Epithelial cell of proximal tubule (primary cell): Measurements from ENCODE around the gene UNC45A. TPM values are rescaled to one million over a fixed set of nuclear protein-coding genes. Genes with fewer than 3 reads are reported as not detected.

Source experiments
- DNase-seq: peaks from one replicate; pipeline ENCODE4 v3.0.0-alpha.2; 2011; ENCODE audit warnings: low read depth
- H3K4me3 ChIP-seq: 2 replicates; pipeline ENCODE4 v1.5.1; 2011; ENCODE audit warnings: low read depth, mild to moderate bottlenecking, low read length
- total RNA-seq: library from RNA; depleted of rRNA; stranded (reverse); fragments of >200 nt; gene quantifications from 2 replicates; pipeline ENCODE4 v1.2.3, GENCODE V29; 2015
- TF ChIP-seq, protein P1 (sequence below): conservative IDR thresholded peaks from 2 replicates; pipeline ENCODE4 v1.5.1; 2012; ENCODE audit warnings: low read depth, mild to moderate bottlenecking, low read length

UNC45A gene
- total RNA-seq, 1 donor from 2014 or later, result 30.8 TPM

DNA sequence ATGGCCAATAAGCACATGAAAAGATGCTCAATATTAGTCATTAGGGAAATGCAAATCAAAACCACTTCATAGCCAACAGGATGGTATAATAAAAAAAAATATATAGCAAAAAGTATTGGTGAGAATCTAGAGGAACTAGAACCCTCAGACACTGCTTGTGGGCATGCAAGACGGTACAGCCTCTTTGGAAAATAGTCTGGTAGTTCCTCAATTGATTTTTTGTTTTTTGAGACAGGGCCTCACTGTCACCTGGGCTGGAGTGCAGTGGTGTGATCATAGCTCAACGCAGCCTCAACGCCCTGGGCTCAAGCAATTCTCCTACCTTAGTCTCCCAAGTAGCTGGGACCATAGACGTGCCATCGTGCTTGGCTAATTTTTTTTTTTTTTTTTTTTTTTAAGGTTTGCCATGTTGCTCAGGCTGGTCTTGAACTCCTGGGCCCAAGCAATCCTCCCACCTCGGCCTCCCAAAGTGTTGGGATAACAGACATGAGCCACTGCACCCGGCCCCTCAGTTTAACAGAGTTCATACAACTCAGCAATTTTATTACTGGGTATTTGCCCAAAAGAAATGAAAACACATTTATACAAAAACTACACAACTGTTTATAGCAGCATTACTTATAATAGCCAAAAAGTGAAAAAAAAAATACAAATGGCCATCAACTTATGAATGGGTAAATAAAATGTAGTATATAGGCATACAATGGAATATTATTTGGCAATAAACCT is 54.1 kb downstream of the UNC45A start:
- no peak overlapping the region for H3K4me3 ChIP-seq
- TF ChIP-seq, protein P1, sequence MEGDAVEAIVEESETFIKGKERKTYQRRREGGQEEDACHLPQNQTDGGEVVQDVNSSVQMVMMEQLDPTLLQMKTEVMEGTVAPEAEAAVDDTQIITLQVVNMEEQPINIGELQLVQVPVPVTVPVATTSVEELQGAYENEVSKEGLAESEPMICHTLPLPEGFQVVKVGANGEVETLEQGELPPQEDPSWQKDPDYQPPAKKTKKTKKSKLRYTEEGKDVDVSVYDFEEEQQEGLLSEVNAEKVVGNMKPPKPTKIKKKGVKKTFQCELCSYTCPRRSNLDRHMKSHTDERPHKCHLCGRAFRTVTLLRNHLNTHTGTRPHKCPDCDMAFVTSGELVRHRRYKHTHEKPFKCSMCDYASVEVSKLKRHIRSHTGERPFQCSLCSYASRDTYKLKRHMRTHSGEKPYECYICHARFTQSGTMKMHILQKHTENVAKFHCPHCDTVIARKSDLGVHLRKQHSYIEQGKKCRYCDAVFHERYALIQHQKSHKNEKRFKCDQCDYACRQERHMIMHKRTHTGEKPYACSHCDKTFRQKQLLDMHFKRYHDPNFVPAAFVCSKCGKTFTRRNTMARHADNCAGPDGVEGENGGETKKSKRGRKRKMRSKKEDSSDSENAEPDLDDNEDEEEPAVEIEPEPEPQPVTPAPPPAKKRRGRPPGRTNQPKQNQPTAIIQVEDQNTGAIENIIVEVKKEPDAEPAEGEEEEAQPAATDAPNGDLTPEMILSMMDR, result no peak
- DNase-seq, result no peak

DNA sequence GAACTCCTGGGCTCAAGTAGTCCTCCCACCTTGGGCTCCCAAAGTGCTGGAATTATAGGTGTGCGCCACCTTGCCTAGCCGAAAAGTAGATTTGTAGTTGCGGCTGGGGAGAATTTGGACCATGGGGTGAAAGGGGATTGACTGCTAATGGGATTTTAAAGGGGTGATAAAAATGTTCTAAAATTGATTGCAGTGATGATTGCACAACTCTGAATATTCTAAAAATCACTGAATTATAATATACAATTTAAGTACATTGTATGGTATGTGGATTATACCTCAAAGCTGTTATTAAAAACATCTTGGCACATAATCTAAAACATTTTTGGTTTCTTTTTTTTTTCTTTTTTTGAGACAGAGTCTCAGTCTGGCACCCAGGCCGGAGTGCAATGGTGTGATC is 55.4 kb downstream of the UNC45A start:
- H3K4me3 ChIP-seq, result no peak overlapping the region
- TF ChIP-seq, protein P1, result no peak
- no peak for DNase-seq

DNA sequence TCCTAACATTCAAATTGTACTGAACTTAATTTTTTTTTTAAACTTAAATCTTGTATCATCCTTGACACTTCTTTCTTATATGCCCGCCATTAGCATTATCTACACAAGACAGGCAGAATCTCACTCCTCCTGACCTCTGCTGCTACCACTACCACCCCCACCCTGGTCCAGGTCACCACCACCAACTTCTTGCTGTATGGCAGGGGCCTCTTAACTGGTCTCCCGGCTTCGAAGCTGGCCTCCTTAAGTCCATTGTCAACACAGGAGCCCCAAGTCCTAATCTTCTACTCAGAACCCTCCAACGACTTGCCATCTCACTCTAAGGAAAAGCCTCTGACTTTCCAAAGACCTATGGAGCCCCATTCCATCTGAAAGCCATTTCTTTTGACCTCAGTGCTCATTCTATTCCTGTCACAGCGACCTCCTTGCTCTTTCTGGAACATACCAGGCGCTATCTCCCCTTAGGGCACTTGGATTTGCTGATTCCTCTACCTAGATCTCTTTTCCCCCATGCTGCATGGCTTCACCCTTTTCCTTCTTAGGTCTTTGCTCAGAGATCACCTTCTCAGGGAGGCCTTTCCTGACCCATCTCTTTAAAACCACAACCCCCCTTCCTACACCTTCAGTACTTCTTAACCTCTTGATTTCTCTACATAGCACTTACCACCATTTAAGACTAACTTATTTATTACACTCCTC is 56.7 kb downstream of the UNC45A start:
- no peak for DNase-seq

DNA sequence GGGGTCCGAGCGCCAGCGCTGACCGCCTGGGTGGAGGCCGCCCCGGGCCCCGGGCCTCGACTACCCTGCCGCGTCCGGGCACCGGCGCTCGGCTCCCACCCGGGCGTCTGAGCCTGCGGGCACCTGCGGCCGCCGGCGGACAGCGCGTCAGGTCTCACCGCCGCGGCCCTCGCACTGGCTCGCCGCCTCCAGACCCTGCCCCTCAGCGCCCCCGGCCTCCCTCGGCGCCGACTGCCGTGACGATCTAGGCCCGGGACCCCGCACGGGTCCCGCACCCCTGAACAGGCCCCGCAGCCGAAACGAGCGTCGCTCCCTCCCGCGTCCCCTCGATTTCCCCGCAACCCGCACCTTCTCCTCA is 59.0 kb downstream of the UNC45A start:
- TF ChIP-seq, protein P1, result no peak
- peak overlapping the region; percentile 85 for H3K4me3 ChIP-seq
- DNase-seq, result no peak

More for the DNA sequence above, 56.7 kb downstream of the UNC45A start:
- TF ChIP-seq, protein P1, result no peak
- H3K4me3 ChIP-seq, result no peak overlapping the region

DNA sequence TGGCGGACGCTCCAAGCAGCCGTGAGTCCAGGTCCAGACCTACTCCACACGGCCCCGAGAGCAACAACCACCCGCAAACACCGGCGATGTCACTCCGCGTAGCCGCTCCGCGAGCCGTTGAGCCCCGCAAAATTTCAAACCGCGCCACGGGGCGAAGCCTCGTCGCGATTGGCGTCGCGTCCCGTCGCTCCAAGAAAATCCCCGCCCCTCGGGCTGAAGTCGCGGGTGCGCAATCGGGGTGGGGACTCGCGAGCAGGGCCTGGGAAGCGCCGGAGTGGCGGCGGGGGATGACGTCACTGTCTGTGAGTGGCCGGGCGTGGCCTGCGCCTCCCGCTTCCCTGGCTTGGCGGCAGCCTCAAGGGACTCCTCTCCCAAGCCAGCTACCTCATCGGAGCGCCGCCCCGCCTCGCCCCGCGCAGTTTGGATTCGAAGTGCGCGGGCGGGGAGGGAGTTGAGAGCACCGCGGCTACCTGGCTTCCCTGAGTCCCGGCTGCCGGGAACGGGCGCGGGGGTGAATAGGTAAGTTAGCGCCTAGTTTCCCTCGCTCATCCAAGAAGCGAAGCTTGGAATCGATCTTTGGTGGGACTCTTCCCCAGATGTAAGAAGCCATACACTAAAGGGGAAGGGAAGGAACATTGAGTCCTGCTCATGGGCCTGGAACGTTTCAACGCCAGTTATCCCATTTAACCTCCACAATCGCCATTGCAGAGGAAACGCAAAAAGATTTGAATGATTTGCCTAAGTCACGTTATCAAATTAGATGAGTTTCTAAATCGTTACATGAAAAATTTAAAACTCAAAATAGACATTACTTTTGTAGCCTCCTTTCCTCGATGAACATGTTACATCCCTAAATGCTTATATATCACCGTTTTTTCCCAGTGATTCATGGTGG is 59.6 kb downstream of the UNC45A start, which contains the start of gene PRC1:
Gene PRC1 (minus strand): TSS at position 119 of the 895 bp plus-strand sequence. CDS start 118 bp downstream, at position 1.
- TF ChIP-seq, protein P1, result no peak

DNA sequence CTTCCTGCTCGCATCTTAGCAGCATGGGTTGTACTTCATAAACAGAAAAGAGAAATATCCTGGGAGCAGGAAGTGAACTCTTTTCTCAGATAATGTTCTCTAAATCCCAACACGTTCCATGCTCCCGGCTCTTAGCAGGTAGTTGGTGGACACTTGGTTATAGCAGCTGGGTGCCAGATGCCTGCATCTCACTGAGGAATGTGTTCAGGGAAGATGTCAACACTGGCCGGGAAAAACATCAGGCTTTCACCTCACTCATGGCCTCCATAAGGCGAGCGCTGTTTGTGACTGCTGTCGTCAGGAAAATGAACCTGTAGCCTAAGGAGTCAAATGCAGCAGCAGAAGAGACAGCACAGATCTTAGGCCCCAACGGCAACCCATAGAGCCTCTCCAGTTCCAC is 63.7 kb downstream of the UNC45A start:
- no peak for DNase-seq
- TF ChIP-seq, protein P1, result no peak
- no peak overlapping the region for H3K4me3 ChIP-seq

More for the DNA sequence above, 59.6 kb downstream of the UNC45A start, which contains the start of gene PRC1:
- peak within 1 kb of the TSS; percentile 85 for H3K4me3 ChIP-seq
- DNase-seq, result peak; percentile 55
